HS-5 (cell line): ENCODE results near the gene BCAM.
A peak's percentile ranks its signal among the peaks of the same experiment; 100 is the strongest.
"Not testable (repeated sequence)": the region's sequence is repeated elsewhere in the genome, so short reads cannot be mapped to it uniquely, and the experiment has no call there.

ENCODE experiments used
- DNase-seq: peaks from one replicate; pipeline ENCODE4 v3.0.0-alpha.2; 2012; ENCODE audit warnings: low read depth

BCAM gene

GRCh38 chr19:44817725-44818465 lies 9.0 kb downstream of the BCAM start:
- DNase-seq = no peak

GRCh38 chr19:44818466-44819031 lies 9.6 kb downstream of the BCAM start:
- DNase-seq = no peak

- no peak for DNase-seq
These were observed 10.4 kb downstream of the BCAM start for GRCh38 chr19:44819246-44819832.

- no peak for DNase-seq
These were observed 12.0 kb downstream of the BCAM start for GRCh38 chr19:44820648-44821609.

GRCh38 chr19:44822177-44822576 lies 13.3 kb downstream of the BCAM start:
- DNase-seq = no peak

GRCh38 chr19:44822670-44823372 lies 13.9 kb downstream of the BCAM start:
- DNase-seq = no peak

- no peak for DNase-seq
These were observed 14.4 kb downstream of the BCAM start for GRCh38 chr19:44823373-44823698.

GRCh38 chr19:44824761-44825160 lies 15.9 kb downstream of the BCAM start:
- no peak for DNase-seq

GRCh38 chr19:44832875-44833274 lies 24.0 kb downstream of the BCAM start:
- not testable (repeated sequence) for DNase-seq

GRCh38 chr19:44834399-44834798 lies 25.5 kb downstream of the BCAM start:
- DNase-seq = not testable (repeated sequence)

GRCh38 chr19:44839276-44839675 lies 30.4 kb downstream of the BCAM start:
- no peak for DNase-seq

GRCh38 chr19:44840811-44841210 lies 31.9 kb downstream of the BCAM start:
- DNase-seq = no peak

GRCh38 chr19:44841231-44841630 lies 32.3 kb downstream of the BCAM start:
- no peak for DNase-seq

- DNase-seq = no peak
These were observed 36.3 kb downstream of the BCAM start for GRCh38 chr19:44845286-44845611.

- DNase-seq = peak; percentile 93
These were observed 36.9 kb downstream of the BCAM start, which contains the start of gene NECTIN2 for GRCh38 chr19:44845612-44846454. TSS of gene NECTIN2 (plus strand) at chr19:44846297. CDS start at chr19:44846526, 229 bp downstream.

GRCh38 chr19:44846455-44847143 lies 37.7 kb downstream of the BCAM start:
- no peak for DNase-seq

GRCh38 chr19:44847144-44848035 lies 38.5 kb downstream of the BCAM start:
- no peak for DNase-seq

GRCh38 chr19:44848036-44848811 lies 39.3 kb downstream of the BCAM start:
- no peak for DNase-seq
